HTR-8/SVneo (cell line): ENCODE data around the gene ZNF197.
"Not testable (repeated sequence)": the region's sequence is repeated elsewhere in the genome, so short reads cannot be mapped to it uniquely, and the experiment has no call there.

ENCODE experiments used
- DNase-seq: peaks from one replicate; pipeline ENCODE4 v3.0.0; 2011; ENCODE audit warnings: low spot score, mixed read lengths; ENCODE audit not compliant: insufficient read length
- FAIRE-seq: peaks from 2 replicates; lab custom pipeline; 2011; peaks lifted over from hg19 to GRCh38; lab: Jason Lieb, UNC

Gene ZNF197

GRCh38 chr3:44659434-44659833, 34.6 kb downstream of the ZNF197 start:
- DNase-seq: no peak
- FAIRE-seq: no peak

DNA sequence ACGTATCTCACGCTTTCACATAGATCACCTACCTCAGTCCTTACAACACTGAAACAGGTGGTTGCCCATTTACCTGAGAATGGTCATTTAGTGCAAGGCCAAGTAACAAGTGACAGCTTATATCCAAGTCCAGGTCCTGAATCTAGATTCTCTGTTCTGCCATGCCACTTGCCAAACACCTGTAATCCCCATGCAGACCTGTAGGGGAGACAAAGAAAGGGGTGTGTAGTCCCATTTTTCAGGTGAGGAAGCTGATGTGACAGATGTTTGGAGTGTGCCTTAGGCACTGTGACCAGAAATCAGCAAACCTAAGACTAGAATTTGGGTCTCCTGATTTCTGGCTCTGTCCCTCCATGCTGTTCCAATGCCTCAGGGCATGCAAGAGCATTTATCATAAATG, 36.4 kb downstream of the ZNF197 start:
- DNase-seq (no peak), FAIRE-seq (no peak)

DNA sequence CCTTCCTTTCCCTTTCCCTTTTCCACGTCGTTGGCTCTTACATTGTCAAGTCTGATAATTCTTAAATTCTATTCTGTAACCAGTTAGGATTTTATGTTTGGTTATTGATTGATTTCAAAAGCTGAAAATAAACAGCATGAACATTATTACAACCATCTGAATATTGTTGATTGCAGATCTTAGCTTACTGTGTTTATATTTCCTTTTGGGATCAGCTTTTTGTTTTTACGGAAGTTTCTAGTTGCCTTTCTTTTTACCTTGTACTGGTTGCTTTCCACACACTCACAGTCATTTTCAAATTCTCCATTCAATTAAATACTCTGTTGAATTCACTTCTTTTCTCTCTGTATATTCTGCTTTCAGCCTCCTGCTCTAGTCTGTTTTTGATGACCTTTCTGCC, 40.3 kb downstream of the ZNF197 start:
- FAIRE-seq (no peak), DNase-seq (no peak)

- DNase-seq (no peak), FAIRE-seq (no peak)
Observed at GRCh38 chr3:44666346-44666745, 41.5 kb downstream of the ZNF197 start.

DNA sequence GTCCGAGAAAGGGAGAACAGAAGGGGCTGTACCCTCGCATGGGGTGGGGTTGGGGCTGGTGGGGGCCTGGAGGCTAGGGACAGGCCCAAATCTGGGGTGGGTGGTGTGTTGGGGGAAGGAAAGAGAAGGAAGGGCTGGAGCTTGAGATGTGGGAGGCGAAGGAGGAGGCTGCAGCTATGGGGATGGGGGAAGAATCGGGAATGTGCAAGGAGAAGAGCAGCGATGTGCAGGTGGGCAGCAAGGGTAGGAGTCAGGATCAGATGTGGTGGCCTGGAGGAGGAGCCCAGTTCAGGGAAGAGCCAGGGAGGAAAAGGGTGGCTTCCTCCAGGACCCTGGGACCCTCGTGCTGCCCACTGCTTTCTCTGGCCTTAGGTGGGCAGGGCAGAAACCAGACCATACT, 44.9 kb downstream of the ZNF197 start:
- FAIRE-seq (no peak), DNase-seq (no peak)

DNA sequence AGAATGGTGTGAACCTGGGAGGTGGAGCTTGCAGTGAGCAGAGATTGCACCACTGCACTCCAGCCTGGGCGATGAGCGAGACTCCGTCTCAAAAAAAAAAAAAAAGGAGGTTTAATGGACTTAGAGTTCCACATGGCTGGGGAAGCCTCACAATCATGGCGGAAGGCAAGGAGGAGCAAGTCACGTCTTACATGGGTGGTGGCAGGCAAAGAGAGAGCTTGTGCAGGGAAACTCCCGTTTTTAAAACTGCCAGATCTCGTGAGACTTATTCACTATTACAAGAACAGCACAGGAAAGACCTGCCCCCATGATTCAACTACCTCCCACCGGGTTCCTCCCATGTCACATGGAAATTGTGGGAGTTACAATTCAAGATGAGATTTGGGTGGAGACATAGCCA, 48.6 kb downstream of the ZNF197 start:
- FAIRE-seq, DNase-seq: not testable (repeated sequence)

- FAIRE-seq: no peak
- DNase-seq: no peak
Observed at GRCh38 chr3:44674211-44674610, 49.4 kb downstream of the ZNF197 start.

- no peak for FAIRE-seq
- DNase-seq: no peak
Observed at GRCh38 chr3:44678480-44679116, 53.8 kb downstream of the ZNF197 start.

DNA sequence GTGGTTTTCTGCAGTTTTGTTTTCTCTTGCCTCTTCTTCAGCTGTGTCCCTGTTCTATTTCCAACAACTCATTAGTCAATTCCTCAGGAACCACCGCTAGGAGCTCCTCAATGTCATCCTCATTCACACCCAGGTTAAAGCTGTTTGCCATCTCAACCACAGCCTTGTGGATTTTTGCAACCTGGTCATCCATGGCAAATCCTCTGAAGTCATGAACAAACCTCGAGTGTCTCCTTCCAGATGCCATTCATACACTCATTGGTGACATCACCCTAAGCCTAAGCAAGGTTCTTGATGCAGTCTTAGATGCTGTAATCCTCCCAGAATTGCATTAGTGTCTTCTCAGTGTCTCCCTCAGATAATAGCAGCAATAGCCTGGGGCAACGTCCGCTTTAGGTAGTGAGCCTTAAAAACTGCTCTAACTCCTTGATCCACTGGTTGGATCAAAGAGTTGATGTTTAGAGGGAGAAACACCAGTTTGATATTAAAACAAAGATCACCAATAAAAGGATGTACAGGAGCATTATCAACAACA, 56.2 kb downstream of the ZNF197 start:
- DNase-seq (no peak), FAIRE-seq (no peak)

DNA sequence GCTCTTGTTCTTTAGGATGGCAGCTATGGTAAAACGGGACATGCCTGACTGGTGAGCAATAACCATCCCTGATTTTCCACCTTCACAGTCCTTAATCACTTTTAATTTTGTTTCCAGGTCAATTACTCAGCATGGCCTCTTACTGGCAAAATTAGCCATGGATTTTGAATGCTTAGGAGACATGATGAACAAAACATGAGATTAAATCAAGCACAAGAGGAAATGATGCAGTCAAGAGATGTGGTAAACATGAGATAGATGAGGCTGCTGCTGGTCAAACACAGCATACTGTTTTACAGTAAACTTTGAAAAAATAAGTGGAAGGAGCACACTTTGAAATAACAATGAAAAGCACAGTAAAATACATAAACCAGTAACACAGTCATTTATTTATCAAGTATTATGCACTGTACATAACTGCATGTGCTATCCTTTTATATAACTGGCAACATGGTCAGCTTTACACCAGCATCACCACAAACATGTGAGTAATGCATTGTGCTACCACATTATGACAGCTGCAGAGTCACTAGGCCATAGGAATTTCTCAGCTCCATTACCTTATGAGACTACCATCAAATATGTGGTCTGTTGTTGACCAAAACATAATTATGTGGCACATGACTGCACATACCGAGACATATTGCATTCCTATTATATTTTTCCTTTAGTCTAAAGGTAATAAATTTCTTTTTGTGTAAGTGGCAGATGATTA, 57.5 kb downstream of the ZNF197 start:
- FAIRE-seq: peak; percentile 67

GRCh38 chr3:44685128-44685800, 60.4 kb downstream of the ZNF197 start:
- FAIRE-seq (no peak), DNase-seq (peak; percentile 41)

More for the DNA sequence above, 57.5 kb downstream of the ZNF197 start:
- no peak for DNase-seq

DNA sequence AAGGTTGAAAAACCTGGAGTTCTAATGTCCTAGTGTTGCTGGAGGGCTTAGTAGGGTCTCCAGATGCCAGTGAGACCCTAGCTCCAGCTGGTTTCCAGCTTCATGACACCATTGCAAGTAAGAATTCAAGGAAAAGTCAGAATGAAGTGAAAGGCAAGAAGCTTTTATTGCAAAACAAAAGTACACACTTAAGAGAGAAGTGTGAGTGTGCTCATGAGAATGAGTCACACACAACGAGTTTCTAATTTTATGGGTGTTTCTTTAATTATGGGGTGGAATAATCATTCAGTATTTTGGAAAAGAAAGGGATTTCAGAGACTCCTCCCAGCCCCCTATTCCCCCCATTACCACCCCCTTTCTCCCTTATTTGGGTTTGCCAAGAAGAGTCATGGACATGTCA, 63.1 kb downstream of the ZNF197 start:
- no peak for FAIRE-seq
- DNase-seq: no peak
